Measurements from ENCODE around the gene MED29. TPM values are rescaled to one million over a fixed set of nuclear protein-coding genes. Genes with fewer than 3 reads are reported as not detected.

The MED29 gene
- total RNA-seq, 1 donor from 2014 or later, result 21.8 TPM

DNA sequence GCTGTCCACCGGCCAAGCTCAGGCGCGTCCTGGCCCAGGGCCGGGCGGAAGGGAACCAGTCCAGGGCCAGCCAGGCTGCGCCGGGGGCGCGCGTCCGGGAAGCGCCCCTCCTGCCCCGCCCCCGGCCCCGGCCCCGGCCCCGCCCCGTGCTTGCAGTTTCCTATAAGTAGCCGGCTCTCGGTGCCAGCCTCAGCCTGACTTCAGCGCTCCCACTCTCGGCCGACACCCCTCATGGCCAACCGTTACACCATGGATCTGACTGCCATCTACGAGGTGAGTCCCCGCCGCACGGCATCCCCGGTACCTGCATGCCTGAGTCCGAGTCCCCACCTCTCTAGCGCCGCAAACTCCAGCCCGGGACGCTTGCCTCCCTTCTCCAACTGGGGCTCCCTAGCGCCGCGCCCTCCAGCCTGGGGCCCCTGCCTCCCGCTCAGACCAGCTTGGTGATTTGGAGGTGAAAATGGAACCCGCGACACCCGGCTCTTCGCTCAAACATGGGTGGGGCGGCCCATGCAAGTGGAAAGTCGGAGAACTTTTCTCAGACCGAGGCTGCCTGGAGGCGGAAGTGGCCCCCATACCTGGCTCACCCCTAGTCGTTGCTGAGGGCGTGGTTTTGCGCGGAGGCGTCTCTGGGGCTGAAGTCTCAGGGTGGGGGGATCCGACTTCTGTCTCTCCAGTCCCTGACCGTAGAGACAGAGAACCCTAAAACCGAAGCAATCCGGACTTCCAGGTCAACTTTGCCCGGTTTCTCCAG, 15.7 kb downstream of the MED29 start, which contains the start of gene ZFP36:
TSS of gene ZFP36 (plus strand) at position 192 of the 754 bp plus-strand sequence. CDS start at position 250, 58 bp downstream.
- peak; percentile 94 for DNase-seq (ENCODE audit: missing footprints)
- ATAC-seq, result peak; percentile 46
- intact Hi-C loops (cut with DNase I), result no loop called here

DNA sequence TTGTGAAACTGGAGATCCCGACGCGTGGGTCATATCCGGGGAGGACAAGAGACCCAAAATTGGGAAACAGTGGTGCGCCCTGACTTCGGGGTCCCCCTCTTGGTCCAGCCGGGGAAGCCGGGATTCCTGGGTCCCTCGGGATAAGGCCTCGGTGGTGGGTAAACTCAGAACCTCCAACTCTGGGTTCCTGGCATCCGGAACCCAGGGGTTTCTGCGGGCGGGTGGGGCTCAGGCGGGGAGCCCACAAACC, 16.2 kb downstream of the MED29 start:
- DNase-seq (ENCODE audit: missing footprints), result no peak
- no peak for ATAC-seq
- intact Hi-C loops (cut with DNase I), result no loop called here

DNA sequence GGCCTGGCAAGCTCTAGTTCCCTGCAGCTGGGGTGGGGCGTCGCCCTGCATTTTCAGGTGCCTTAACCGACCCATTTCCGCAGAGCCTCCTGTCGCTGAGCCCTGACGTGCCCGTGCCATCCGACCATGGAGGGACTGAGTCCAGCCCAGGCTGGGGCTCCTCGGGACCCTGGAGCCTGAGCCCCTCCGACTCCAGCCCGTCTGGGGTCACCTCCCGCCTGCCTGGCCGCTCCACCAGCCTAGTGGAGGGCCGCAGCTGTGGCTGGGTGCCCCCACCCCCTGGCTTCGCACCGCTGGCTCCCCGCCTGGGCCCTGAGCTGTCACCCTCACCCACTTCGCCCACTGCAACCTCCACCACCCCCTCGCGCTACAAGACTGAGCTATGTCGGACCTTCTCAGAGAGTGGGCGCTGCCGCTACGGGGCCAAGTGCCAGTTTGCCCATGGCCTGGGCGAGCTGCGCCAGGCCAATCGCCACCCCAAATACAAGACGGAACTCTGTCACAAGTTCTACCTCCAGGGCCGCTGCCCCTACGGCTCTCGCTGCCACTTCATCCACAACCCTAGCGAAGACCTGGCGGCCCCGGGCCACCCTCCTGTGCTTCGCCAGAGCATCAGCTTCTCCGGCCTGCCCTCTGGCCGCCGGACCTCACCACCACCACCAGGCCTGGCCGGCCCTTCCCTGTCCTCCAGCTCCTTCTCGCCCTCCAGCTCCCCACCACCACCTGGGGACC, 16.6 kb downstream of the MED29 start:
- intact Hi-C loops (cut with DNase I), result no loop called here
- DNase-seq (ENCODE audit: missing footprints), result peak; percentile 81
- no peak for ATAC-seq

DNA sequence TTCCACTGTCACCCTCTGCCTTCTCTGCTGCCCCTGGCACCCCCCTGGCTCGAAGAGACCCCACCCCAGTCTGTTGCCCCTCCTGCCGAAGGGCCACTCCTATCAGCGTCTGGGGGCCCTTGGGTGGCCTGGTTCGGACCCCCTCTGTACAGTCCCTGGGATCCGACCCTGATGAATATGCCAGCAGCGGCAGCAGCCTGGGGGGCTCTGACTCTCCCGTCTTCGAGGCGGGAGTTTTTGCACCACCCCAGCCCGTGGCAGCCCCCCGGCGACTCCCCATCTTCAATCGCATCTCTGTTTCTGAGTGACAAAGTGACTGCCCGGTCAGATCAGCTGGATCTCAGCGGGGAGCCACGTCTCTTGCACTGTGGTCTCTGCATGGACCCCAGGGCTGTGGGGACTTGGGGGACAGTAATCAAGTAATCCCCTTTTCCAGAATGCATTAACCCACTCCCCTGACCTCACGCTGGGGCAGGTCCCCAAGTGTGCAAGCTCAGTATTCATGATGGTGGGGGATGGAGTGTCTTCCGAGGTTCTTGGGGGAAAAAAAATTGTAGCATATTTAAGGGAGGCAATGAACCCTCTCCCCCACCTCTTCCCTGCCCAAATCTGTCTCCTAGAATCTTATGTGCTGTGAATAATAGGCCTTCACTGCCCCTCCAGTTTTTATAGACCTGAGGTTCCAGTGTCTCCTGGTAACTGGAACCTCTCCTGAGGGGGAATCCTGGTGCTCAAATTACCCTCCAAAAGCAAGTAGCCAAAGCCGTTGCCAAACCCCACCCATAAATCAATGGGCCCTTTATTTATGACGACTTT, 17.4 kb downstream of the MED29 start:
- no peak for ATAC-seq
- no peak for DNase-seq (ENCODE audit: missing footprints)
- intact Hi-C loops (cut with DNase I), result no loop called here

DNA sequence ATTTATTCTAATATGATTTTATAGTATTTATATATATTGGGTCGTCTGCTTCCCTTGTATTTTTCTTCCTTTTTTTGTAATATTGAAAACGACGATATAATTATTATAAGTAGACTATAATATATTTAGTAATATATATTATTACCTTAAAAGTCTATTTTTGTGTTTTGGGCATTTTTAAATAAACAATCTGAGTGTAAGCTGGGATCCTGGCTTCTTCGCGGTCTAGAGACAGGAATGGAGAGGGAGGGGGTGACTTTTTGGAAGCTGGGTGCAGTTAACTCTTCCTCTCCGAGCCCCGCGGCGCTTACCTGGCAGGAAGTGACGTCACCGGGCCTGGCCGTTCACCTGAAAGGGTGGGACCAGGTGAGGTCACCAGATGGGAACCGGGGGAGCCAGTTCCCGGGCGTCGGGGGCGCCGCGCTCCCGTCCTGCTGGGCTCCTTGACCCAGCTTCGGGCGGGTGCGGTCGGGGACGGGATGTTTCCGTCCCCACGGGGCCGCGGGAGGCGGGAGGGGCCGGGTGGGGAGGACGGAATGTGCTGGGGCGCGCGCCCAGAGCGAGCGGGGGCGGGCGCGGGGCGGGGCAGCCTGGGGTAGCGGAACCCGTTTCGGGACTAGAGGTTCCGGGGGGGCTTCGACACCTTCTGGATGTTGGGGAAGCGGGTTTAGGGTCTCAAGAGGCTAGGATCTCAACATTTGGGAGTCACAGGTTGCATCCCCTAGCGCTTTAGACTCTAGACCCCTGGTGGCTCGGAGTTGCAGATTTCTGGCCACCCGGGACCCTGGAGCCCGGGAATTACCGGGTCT, 18.2 kb downstream of the MED29 start:
- intact Hi-C loops (cut with DNase I), result loop anchor here (5.0 kb wide), 2 partner anchors 67 to 282 kb away; partner anchors contain the start of genes PAK4 and SAMD4B
- ATAC-seq (peak; percentile 49), DNase-seq (ENCODE audit: missing footprints) (peak; percentile 96)

DNA sequence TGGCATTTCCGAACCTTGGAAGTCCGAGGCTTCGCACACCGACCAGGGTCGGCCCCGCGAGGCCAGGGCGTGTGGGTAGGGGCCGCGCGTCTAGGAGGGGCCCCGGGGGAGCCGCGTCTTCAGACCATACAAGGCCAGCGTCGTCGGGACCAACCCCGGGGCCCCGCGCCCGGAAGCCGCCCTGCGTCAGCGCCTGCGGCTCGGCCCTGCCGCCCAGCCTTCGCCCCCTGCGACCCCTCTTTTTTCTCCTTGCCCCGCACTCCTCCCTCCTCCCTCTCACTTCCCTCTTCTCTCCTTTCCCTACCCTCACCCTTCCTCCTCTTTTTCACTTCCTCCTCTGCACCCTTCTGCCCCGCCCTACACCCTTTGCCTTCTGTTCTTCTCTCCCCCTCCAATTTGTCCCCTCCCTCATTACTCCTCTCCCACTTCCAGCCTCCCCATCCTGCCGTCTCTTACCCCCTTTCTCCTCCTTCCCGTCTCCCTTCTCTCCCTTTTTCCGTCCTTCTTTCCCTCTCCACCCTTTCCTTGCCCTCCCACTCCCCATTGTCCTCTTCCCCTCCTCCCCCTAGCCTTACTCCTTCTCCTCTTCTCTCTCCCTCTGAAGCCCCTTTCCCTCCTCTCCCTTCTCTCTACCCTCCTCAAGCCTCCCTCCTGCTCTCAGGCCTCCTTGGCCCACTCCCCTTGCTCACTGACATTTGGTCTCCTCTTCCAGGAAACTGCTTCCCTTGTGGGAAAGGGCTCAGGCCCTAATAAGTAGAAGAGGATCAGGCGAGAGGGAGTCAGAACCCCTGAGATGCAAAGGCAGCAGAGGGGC, 19.0 kb downstream of the MED29 start:
- peak; percentile 36 for ATAC-seq
- DNase-seq (ENCODE audit: missing footprints), result peak; percentile 93
- intact Hi-C loops (cut with DNase I), result loop anchor here (5.0 kb wide), 2 partner anchors 68 to 283 kb away; partner anchors contain the start of genes PAK4 and SAMD4B

DNA sequence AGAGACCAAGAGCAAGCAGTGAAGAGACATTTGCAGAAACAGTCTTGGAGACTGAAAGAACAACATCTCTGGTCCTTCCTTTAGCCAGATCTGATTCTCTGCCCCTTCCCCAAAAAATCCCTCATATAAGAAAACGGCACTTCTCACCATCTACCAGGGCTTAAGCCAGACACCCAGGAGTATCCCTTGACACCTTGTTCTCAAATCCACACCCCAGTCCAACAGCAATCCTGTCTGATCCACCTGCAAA, 19.6 kb downstream of the MED29 start:
- DNase-seq (ENCODE audit: missing footprints), result no peak
- no peak for ATAC-seq
- intact Hi-C loops (cut with DNase I), result loop anchor here (1.0 to 5.0 kb wide), 3 partner anchors 13 to 283 kb away; partner anchors contain the start of genes PAK4 and SAMD4B

DNA sequence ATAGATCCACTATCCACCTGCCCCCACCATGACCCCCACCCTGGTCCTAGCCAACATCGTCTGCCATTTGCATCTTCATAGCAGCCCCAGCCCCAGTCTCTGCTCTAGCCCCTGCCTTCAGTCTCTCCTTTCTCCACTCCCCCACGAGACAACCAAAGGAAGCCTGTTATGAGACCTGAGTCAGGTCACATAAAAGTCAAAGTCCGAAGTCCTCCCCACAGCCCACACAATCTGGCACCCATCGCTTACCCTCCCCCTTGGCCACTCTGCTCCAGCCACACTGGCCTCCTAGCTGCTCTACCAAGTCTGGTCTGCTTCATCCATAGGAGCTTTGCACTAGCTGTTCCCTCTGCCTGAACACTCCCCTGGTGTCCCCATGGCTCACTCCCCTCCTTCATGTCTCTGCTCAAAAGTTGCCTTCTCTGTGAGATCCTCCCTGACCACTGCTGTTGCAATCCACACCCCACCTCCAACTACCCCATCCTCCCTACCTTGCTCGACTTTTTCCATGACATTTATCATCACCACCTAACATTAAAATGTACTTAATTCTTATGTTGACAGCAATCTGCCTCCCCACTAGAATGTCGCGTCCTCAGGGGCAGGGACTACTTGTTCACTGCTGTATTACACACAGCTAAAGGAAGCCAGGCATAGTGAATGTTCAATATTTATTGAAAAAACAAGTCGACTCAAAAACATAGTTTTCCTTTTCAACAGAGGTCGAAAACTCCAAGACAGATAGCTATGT, 20.1 kb downstream of the MED29 start:
- no peak for ATAC-seq
- peak; percentile 71 for DNase-seq (ENCODE audit: missing footprints)
- intact Hi-C loops (cut with DNase I), result loop anchor here (1.0 to 5.0 kb wide), 3 partner anchors 14 to 284 kb away; partner anchors contain the start of genes PAK4 and SAMD4B

DNA sequence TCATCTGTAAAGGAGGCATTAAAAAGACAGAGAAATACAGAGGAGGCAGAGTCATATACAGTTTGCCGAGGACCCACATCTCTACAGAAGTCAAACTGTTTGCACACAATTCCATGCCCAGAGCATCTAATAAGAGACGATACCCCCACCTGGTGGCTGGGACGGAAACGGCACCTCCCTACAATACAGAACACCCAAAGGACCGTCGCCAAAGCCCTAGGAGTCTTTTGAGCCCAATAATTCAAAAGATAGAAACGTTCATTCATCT, 20.6 kb downstream of the MED29 start:
- DNase-seq (ENCODE audit: missing footprints) (peak; percentile 93), ATAC-seq (peak; percentile 38)
- intact Hi-C loops (cut with DNase I), result loop anchor here (1.0 to 5.0 kb wide), 5 partner anchors 8 to 284 kb away; partner anchors contain the start of genes PAK4, RPS16 and SAMD4B

DNA sequence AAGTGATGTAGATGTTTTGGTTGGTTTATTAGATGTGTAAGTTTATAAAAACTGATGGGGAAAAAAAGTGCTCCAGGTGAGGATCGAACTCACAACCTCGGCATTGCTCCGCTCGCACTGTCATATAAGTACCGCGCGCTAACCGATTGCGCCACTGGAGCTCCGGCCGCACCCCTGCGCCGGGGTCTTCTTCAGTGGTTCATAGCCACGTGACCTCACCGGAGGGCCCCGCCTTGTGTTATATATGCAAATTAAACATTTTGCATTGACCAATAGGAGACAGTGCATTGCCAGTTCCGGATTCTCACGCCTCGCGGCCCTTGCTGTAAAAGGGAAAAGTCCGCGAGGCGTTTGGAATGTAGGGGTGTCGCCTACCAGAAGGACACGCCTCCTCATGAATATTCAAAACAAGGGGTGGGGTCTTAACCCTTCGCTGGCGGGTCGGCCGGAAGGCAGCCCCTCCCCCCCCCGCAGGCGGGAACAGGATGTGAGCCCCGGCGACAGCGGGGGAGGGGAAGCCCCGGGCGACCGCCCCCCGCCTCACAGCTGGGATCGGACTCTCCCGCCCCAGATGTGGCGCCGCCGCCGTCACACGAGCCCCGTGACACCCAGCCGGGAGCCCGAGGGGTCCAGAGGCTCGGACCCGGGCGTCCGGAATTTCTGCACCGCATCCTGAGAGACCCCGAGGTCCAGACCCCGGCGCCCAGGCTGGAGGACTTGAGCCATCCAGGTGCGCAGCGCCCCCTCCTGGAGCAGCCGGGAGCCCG, 21.1 kb downstream of the MED29 start, which contains the start of gene PLEKHG2:
TSS of gene PLEKHG2 (plus strand) at position 570 of the 767 bp plus-strand sequence. CDS start 1,418 bp downstream, outside the sequence.
- intact Hi-C loops (cut with DNase I), result loop anchor here (1.0 to 5.0 kb wide), 4 partner anchors 9 to 285 kb away; partner anchors contain the start of genes PAK4, RPS16 and SAMD4B
- DNase-seq (ENCODE audit: missing footprints), result peak; percentile 98
- ATAC-seq, result peak; percentile 70

DNA sequence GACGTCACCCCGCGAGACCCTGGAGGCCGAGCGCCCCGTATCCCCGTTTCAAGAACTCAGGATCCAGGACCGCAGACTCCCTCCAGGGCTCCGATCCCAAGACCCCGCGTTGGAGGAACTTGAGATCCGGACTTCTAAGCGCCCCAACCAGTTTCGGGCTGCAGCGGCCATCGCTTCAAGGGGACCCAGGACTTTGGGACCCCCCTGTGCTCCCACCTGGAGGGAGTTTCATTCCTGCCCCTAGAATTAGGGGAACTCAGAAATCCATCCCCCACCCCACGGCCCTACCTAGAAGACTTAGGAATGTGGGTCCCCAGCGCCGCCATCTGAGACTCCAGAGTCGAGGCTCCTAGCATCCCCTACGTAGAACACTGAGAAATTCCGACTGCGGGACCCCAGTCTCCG, 21.7 kb downstream of the MED29 start:
- ATAC-seq (no peak), DNase-seq (ENCODE audit: missing footprints) (no peak)
- intact Hi-C loops (cut with DNase I), result loop anchor here (1.0 to 5.0 kb wide), 4 partner anchors 10 to 286 kb away; partner anchors contain the start of genes PAK4, RPS16 and SAMD4B

DNA sequence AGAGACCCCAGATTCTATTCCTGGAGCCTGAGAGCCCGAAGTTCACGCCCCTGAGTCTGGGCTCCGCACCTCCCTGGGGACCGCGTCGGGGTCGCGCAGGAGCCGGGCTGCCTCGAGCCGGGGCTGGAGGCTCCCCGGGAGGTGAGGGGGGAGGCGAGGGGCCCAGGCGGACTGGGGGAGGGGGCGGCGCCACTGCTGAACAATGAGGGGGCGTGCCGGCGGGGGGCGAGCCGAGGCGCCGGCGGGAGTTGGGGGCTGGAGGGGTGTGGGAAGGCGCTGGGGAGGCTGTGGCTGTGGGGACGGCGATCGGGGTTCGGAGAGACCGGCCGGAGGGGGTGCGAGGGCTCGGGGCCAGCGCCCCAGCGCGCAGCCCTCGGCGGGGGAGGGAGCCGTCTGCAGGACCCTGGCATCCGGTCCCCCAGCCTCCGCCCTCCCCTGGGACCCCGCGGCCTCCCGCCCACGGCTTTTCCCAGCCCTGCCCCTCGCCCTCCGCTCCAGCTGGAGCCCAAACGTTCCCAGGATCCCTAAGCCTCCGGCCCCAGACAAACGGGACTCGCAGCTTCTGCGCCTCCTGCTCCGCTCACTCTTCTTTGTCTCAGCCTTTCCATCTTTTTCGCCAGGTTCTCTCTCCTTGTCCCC, 22.2 kb downstream of the MED29 start:
- peak; percentile 87 for DNase-seq (ENCODE audit: missing footprints)
- intact Hi-C loops (cut with DNase I), result loop anchor here (2.0 to 5.0 kb wide), 3 partner anchors 21 to 286 kb away; partner anchors contain the start of genes PAK4, RPS16 and SAMD4B
- ATAC-seq, result no peak

DNA sequence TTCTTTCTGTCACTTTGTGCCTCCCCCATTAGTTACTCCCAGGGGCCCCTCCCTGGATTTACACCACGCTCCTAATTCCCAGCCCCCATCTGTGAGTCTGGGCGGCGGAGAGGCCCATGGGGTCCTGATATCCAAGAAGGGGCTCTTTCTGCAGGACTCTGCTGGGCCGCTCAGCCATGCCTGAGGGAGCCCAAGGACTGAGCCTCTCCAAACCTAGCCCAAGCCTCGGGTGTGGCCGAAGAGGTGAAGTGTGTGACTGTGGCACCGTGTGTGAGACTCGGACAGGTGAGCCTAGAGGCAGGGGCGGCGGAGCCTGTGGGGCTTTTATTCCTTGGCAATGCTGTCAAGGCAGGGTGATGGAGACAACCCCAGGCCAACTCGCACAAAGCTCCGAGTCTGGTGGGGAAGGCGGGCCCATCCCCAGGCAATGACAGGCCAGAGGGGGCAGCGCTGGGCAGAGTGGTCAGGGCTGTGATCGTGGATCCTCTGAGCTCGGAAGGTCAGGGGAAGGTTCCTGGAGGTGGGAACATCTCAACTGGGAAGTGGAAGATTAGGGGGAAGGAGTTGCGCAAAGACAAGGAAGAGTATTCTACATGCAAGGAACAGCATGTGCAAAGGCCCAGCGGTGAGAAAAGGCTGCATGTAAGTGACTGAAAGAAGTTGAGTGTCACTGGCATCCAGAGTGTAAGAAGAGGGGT, 22.9 kb downstream of the MED29 start:
- intact Hi-C loops (cut with DNase I), result loop anchor here (2.0 to 5.0 kb wide), 3 partner anchors 21 to 287 kb away; partner anchors contain the start of genes PAK4, RPS16 and SAMD4B
- DNase-seq (ENCODE audit: missing footprints) (peak; percentile 60), ATAC-seq (no peak)

DNA sequence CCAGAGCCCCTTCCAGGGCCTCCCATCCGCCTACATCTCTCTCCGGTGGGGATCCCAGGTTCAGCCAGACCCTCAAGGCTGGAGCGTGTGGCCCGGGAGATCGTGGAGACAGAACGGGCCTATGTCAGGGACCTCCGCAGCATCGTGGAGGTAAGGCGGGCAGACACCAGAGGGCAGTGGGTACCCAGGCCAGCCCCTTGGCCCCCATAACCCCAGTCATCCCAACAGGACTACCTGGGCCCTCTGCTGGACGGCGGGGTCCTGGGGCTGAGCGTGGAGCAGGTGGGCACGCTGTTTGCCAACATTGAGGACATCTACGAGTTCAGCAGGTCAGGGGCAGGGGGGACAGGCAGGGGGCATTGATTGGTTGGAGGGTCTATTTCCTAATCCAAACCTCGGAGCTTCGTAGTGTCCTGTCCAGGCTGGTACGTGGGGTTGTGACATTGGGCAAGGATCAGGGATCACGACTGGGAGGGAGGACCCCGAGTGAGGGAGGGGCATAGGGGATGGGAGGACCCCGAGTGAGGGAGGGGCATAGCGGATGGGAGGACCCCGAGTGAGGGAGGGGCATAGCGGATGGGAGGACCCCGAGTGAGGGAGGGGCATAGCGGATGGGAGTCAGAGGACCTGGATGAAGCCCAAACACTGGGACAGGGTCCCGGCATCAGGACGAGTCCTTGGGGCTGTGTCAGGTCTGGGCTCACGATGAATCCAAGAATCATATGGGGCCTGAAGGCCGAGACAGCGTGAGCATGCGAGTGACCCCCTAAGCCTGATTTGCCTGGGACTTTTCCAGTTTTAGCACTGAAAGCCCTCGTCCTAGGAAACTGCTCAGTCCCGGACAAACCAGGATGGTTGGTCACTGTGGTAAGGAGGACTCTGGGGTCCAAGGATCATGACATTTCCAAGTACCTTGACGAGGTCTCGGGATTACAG, 24.2 kb downstream of the MED29 start:
- intact Hi-C loops (cut with DNase I), result no loop called here
- peak; percentile 58 for DNase-seq (ENCODE audit: missing footprints)
- no peak for ATAC-seq
